Activated CD4-positive, alpha-beta T cell treated with anti-CD3 and anti-CD28 coated beads for 24 hours (primary cell): ENCODE data around the gene CLDND1.

Source experiments
- DNase-seq, 2 donors: peaks; one replicate each; pipeline ENCODE4 v3.0.0-alpha.2; 2020; ENCODE audit warnings: low read depth in 2 of 2

CLDND1 gene

DNA sequence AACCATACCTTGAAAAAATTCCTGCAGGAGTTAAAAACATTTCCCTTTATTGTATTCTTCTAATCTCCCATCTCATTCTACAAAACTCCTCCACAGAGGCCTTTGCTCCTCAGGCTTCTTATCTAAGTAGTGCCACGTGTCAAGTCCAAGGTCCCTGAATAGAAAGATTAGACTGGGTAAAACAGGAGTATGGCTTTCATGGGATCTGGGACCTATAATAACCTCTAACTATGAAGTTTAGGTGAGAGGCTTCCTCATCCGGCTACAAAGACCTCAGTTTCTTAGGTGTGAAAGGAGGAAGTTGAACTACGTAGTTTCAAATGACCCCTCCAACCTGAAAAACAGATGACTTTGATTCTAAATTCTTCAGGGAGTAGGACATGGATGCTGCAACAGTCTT is 29.1 kb upstream of the CLDND1 start:
- no peak for DNase-seq

DNA sequence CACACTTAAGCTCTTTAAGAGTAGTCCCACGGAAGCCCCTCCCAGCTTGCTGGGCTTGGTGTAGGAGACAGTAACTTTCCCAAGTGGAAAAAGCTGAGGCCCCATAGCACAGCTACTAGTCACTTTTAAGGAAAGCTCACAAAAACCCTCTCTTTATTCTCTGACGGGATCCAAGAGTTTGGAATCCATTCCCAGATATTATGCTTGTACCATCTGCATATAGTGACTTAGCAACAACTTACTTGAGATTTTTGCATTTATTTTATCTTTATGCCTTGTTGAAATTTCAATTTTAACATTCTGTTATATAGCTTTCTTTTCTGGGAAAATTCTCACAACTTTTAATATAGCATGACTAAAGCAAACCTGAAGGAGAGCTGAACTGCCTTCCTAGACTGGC is 28.5 kb upstream of the CLDND1 start:
- DNase-seq = no peak

DNA sequence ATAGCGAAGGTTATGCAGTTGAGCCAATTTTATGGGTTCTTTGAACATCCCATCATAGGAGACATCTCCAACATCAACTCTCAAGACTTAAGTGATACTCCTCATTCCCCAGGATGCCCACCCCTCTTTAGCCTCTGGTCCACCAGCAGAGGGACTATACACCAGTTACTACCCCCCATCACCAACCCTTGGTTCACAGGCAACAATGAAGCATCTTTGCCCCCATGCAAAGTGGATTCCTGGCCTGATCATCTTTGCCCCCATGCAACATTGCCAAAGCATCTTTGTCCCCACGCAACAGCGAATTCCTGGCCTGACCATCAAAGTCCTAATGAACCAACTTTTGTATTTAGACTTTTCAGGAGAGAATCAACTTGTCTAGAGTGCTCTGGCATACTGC is 28.1 kb upstream of the CLDND1 start:
- DNase-seq = no peak

DNA sequence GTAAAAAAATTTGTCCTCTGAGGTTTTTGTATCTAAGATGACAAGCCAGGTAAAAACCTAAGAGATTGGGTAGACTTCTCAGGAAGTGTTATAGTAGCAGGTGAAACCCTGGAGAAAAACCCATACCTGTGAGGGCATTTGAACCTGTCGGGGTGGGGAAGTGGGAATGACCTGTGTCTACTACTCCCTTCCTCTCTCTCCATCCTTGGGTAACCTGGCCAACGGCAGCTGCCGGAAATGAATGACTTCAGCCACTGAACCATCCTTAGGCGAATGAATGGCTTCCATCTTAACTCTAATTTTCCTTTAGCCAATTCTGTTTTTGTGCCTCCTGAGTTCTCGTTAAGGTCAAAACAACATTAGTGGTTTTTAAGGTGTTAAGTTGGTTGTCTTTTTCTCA is 25.8 kb upstream of the CLDND1 start:
- no peak for DNase-seq

DNA sequence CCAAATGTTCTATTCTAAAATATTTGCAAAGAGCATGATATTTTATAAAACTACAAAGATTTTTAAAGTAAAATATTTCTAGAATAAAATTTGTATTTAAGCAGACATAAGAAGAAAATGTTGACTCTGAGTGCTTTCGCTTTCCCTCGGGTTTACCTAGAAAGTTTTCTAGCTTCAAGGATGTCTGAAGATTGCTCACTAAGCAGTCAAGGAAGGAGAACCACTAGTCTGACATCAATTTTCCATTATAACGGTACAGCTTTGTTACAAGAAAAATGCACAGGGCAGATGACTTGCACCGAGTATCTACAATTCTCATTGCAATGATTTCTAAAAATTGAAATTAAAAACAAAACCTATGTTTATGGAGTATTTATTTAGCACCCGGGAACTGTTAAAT is 23.2 kb upstream of the CLDND1 start:
- DNase-seq = no peak

DNA sequence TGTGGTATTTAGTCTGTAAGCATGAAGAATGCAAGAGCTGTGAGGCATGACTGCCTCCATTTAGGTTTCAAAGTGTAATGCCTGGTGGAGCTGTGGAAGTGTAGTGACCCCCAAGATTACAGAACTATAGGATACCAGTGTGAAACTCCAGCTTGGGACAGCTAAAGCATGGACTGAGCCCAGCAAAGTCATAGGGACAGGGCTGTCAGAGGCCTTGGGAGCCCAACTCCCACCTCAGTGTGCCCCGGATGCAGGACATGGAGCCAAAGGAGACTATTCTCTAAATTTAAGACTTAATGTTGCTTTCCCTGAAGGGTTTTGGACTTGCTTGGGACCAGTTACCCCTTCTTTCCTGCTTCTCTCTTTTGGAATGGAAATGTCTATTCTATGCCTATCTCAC is 19.9 kb upstream of the CLDND1 start:
- DNase-seq = no peak

DNA sequence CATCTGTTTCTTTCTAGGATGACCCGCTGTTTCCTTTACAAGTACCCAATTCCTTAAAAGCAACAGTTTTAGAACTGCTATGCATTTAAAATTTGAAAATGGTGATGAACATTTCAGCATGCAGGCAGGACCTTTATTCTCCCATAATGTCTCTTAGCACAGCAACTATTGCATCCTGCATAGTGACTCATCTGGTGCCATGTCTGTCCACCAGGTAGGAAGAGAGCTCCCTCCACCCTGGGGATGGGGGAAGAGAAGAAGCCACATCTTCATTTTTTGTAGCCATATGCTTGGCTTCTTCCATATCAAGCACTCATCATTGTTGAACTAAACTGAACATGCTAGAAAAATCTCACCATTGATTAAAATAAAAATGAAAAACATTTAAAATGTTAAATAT is 19.0 kb upstream of the CLDND1 start:
- DNase-seq = no peak

DNA sequence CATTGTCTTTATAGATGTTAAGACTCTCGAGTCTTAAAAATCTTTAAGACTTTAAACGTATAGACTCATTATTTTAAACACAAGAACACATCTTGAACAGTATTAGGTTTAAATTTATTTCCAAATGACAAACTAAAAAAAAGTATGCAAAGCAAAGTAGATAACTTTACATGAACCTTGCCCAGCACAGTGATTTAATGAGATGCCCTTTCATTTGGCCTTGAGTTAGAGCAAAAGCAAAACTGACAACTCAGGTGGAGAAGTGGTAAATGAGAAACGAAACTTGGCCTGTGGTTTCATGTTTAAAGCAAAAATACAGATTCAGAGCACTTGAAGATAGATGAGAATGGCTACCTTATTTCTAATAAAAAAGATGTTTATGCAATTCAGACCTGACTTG is 17.6 kb upstream of the CLDND1 start:
- no peak for DNase-seq

DNA sequence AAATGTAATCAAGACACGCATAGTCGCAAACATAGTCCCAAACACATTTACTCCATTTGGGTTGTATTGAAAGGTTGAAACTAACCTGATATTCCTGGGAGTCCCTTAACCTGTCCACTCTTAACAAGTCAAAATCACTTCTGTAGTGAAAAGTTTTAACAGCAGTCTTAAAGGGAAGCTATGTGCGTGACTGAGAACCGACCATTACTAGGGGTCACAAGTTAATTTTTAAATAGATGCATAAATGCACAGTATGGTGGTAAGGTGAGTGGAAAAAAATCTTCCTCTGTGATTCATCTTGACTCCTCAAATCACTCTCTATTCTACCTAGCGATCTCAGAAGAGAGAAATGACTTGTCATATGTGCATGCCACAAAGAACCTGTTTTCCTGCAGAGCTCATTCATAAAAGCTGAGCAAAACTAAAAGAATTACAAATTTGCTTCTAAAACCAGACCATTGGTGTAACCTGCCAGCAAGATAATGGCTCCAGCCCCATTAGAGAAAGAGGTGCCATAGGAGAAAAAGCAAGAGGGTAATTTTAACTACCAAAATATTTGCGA is 13.8 kb upstream of the CLDND1 start:
- no peak for DNase-seq

DNA sequence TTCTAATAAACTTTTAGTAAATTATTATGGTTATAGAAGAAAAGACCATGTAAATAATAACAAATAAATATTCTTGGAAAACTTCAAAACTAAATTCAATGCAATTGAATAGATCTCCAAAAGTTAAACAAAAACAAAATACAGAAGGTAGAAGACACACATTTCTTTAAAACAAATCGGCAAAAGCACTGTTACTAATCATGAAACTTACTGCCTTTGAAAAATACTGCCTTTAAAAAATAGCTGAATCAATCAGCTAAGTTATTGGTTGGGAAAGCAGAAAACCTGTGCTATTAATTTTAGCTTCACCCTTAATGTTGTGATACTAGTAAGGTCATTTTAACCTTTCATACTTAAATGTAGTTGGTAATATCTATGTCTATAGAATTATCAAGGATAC is 12.0 kb upstream of the CLDND1 start:
- DNase-seq = no peak

DNA sequence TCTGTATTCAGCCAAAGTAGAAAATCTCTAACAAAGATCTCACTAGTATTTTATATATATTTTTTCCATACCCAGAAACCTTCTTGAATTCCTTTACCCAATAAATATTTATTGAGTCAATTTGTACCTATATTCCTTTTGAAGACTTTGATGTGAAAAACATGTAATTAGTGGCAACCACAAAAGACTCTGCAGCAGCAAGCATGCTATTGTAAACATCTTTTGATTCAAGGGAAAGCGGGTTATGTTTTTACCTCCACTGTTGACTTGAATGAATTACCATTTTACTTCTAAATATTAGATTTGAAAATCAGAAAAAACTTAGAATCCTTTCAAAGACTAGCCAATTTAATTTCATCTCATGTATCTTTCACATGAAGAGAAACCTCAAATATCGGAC is 11.5 kb upstream of the CLDND1 start:
- DNase-seq = no peak

DNA sequence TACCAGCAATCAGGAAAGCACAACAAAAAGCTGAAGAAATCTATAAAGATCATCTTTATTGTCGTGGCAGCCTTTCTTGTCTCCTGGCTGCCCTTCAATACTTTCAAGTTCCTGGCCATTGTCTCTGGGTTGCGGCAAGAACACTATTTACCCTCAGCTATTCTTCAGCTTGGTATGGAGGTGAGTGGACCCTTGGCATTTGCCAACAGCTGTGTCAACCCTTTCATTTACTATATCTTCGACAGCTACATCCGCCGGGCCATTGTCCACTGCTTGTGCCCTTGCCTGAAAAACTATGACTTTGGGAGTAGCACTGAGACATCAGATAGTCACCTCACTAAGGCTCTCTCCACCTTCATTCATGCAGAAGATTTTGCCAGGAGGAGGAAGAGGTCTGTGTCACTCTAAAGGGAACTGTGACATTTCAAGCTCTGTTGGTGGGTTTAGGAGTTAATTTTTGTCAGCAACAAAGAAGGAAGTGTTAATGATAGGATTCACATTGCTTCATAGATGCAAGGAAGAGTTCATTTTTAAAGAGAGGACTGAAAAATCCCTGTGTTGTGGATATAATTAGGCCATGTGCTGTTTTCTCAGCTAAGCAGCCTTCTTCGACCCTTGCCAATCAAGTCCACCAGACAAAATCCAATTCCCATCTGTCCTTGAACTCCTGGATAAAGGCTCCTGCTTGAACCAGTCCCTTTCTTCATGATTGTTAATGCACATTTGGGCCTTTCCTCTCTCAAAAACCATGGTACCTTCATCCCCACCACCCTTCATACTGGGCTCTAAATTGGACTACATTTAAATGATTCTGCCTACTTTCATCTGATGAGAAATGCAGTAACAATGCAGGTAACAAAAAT is 10.2 kb upstream of the CLDND1 start:
- no peak for DNase-seq

DNA sequence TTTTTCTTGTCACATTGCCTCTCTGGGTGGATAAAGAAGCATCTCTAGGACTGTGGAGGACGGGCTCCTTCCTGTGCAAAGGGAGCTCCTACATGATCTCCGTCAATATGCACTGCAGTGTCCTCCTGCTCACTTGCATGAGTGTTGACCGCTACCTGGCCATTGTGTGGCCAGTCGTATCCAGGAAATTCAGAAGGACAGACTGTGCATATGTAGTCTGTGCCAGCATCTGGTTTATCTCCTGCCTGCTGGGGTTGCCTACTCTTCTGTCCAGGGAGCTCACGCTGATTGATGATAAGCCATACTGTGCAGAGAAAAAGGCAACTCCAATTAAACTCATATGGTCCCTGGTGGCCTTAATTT is 9.6 kb upstream of the CLDND1 start:
- no peak for DNase-seq

DNA sequence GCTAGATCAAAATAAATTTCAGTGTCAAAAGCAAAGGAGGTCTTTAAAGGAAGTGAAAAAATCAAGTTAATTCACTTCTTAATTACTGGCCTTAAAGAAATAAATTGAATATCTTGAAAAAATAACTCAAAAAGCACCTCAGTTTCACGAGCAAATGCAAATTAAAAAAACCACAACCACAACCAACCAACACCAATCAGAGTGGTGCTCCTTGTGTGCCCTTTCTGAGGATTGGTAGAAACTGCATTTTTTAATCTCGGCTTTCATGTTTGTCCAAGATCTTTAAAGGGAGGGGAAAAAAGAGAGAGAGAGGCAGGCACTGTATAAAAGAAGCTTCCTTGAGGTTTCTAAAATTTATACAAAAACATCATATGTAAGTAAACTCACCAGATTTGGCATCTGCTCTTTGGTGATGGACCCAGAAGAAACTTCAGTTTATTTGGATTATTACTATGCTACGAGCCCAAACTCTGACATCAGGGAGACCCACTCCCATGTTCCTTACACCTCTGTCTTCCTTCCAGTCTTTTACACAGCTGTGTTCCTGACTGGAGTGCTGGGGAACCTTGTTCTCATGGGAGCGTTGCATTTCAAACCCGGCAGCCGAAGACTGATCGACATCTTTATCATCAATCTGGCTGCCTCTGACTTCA is 9.0 kb upstream of the CLDND1 start, which contains the start of gene GPR15:
TSS of gene GPR15 (plus strand) at position 357 of the 653 bp plus-strand sequence. CDS start at position 413, 56 bp downstream.
- no peak for DNase-seq

DNA sequence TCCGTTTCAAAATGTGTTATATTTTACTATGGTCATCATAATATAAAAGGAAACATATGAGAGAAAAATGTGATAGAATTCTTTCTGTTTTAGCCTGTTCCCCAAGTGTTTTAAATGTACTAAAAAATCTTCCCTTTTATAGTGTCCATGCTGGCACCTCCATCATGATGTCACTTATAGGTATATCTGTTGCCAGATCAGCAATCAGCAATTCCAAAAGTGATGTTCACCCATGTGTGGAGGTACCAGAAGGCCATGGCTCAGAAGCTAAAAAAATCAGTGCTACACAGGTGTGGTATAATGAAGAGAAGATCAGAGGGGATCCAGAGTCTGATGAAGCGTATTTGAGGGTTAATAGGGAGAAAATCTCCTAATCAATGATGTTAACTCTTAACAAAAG is 8.0 kb upstream of the CLDND1 start:
- DNase-seq = no peak

DNA sequence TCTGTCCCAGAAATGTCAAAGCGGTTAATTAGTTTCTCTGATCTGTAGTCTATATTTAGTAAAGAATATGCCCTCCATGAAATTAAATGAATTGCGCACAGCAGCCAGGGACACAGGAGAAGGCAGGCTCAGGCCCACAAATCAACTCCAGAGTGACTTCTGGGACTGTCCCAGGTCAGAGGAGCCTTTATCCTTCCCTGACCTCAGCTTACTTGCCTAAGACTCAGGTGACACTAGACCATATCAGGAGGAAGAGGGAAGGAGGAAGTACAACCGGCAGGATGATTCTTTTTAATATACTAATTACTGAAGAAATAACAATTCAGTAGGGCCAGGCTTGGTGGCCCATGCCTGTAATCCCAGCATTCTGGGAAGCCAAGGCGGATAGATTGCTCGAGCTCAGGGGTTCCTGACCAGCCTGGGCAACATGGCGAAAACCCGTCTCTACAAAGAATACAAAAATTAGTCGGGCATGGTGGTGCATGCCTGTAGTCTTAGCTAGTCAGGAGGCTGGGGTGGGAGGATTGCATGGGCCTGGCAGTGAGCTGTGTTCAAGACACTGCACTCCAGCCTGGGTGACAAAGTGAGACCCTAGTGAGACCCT is 7.3 kb upstream of the CLDND1 start:
- DNase-seq = no peak

DNA sequence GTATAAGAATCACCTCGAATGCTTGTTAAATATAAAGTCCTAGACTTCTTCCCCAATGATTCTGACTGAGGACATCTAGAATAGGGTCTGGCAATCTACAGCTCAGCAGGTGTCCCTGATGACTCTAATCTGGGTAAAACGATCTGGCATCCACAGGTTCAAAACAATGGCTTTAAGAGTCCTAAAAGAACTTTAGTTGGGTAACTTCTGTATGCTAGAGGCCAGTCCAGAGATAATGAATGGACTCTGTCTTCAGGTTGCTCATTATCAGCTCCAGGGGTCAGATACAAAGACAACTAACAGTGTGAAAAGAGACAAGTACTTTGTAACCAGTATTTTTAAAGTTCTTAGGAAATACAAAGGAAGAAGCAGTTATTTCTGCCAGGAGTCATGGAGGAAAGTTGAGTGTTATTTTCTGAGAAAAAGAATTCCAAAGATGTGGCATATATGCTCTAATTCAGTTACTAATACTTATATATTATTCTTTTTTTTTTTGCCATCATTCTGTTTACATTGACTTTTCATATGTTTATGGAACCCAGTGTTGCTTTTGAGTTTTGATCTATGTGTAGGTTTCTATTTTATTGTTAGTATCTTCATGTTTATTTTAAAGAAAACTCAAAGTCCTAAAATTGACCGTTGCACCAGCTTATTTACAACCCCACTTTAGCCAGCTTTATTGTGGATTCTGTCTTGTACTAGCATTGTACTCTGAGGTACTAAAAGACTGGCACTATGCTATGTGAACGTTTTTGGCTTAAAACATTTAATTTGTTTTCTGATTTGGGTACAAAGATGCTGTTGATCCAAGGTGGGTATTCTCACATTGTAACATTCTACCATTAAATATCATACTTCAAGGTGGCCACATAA is 6.0 kb upstream of the CLDND1 start:
- DNase-seq = no peak

DNA sequence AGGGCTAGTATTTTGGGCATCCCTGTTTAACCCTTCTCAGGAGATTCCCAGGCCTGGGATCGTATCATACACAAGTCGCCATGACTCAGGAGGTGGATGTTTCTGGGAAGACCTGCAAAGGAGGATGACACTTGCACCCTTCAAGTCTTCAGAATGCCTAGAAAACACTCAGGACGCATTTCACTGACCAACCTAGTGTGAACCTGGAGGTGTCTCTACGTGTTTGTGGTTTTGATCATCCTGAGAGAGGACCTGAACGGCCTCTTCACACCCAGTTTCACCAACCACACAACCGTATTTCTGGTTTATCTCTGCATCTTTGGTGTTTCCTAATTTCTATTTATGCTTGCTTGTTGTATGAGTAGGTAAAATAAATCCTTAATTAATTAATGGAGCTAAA is 2.8 kb upstream of the CLDND1 start:
- DNase-seq = no peak

DNA sequence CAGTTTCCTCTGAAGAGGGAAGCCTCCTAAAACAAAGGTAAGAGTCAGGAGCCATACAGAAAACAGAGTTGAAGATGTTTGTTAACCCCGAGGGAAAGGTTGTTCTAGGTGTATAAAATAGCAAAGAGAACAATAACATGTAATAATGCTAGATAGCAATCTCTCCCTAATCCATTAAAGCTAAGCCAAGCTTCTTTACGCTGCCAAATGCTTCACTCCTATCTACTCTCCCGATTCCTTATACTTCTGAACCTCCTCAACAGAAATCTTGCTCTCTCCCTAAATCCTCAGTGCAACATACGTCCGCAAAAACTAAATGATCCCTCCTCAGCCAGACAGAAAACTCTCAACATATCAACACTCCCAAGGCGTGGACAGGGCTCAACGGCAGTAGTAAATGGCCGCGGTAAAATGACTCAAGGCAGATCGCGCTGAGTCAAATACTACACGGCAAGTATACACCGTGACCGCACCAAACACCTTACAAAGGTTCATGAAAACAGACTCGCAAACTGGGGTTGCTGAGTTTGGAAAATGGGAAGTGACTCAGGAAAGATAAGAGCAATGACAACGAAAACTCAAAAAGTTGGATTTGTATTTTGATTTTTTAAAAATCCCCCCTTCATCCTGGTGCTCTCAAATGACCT is 682 bp downstream of the CLDND1 start:
- peak in 1 of 2 donors; percentile 42 for DNase-seq

DNA sequence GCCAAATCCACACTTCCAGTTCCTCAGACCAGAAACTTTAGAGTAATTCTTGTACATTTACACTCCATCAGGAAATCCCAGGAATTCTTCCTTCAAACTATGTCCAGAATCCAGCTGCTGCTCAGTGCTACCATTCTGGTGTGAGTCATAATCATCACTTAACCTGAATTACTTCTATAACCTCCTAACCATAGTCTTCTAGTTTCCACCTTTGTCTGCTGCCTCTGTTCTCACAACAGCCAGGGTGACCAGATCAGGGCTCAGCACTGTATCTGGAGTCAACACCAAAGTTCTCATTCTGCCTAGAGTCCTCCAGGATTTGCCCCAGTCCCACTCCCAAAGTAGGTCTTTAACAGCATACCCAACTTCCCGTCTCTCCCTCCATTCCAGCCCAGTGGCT is 3.4 kb downstream of the CLDND1 start:
- no peak for DNase-seq

DNA sequence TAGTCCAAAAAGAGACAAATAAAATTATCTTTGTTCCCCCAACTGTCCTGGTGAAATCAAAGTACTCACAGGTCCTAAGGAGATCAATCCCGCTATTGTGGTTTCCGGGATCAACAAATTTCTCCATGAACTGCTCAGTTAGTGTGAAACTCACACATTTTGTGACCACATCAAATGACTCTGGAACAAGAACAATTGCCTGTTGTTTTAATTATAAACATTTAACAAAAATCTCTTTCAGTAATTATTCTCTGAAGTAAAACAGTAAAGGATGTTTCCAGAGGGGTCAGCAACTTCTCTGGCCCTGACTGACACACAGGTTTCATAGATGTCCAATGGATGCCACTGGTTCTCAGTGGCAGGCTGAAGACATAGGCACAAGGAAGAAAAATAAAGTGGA is 3.9 kb downstream of the CLDND1 start:
- no peak for DNase-seq
